ENCODE measurements around the gene APLP1.

APLP1 gene

GRCh38 chr19:35844482-35845214 lies 23.7 kb upstream of the APLP1 start:
- Histone ChIP-seq H3K9me3 (ENCODE audit: control insufficient read depth, low read length) (peaks cover 20% of the 10 kb centered on the region), H3K36me3 (ENCODE audit: control insufficient read depth in 1 of 2, insufficient read depth in 2 of 2, low read depth in 1 of 2, low read length in 2 of 2) (no peaks in the 10 kb centered on the region), H3K14ac (ENCODE audit: low read length in 2 of 2) (no peak overlapping the region), H3K23ac (ENCODE audit: low read length in 2 of 2) (no peak overlapping the region), H2AK5ac (ENCODE audit: low read length, severe bottlenecking) (no peak overlapping the region), H3K9ac (ENCODE audit: low read length) (no peak overlapping the region), H2BK5ac (ENCODE audit: low read depth, low read length, poor library complexity, severe bottlenecking) (no peak overlapping the region), H4K8ac (ENCODE audit: low read length) (no peak overlapping the region), H2BK15ac (ENCODE audit: low read depth, poor library complexity, severe bottlenecking) (no peak overlapping the region), H3K4me2 (ENCODE audit: low read length, poor library complexity, severe bottlenecking) (no peak overlapping the region), H3K79me1 (replicated peaks; ENCODE audit: low read length, poor library complexity, severe bottlenecking) (no peaks in the 10 kb centered on the region), H3K4ac (ENCODE audit: low read depth in 1 of 2, low read length in 2 of 2) (no peak overlapping the region), H3K27ac (ENCODE audit: low read length, poor library complexity, severe bottlenecking) (no peak overlapping the region), H2BK12ac (ENCODE audit: low read length in 2 of 2) (no peak overlapping the region), H3K18ac (ENCODE audit: low read depth in 1 of 2, low read length in 2 of 2) (no peak overlapping the region), H4K91ac (ENCODE audit: low read length) (no peak overlapping the region), H2AFZ (ENCODE audit: low read depth, low read length) (no peak overlapping the region), H3K4me1 (ENCODE audit: control insufficient read depth, insufficient read depth, low read depth, low read length) (peaks cover 15% of the 10 kb centered on the region), H3K27me3 (ENCODE audit: control insufficient read depth in 1 of 2, insufficient read depth in 1 of 2, low read length in 2 of 2) (peaks cover 71 to 75% of the 10 kb centered on the region in 2 experiments), H3K4me3 (ENCODE audit: insufficient read depth in 1 of 2, low read depth in 1 of 2, low read length in 2 of 2) (peak overlapping the region in 1 of 2 experiments; percentile 41), H2BK120ac (ENCODE audit: low read depth, low read length) (no peak overlapping the region)
- DNase-seq: no peak
- WGBS: 75% methylated on average over 16 of the region's 16 CpGs

GRCh38 chr19:35845215-35846037 lies 22.9 kb upstream of the APLP1 start:
- 8% methylated on average over 49 of the region's 63 CpGs for WGBS
- H3K36me3 ChIP-seq (ENCODE audit: control insufficient read depth in 1 of 2, insufficient read depth in 2 of 2, low read depth in 1 of 2, low read length in 2 of 2): no peaks in the 10 kb centered on the region

GRCh38 chr19:35846038-35846668 lies 22.2 kb upstream of the APLP1 start:
- Histone ChIP-seq H3K27ac (ENCODE audit: low read length, poor library complexity, severe bottlenecking) (no peak overlapping the region), H3K23ac (ENCODE audit: low read length in 2 of 2) (no peak overlapping the region), H3K14ac (ENCODE audit: low read length in 2 of 2) (no peak overlapping the region), H3K4me1 (ENCODE audit: control insufficient read depth, insufficient read depth, low read depth, low read length) (peaks cover 15% of the 10 kb centered on the region), H3K9me3 (ENCODE audit: control insufficient read depth, low read length) (peaks cover 20% of the 10 kb centered on the region), H3K79me1 (replicated peaks; ENCODE audit: low read length, poor library complexity, severe bottlenecking) (no peaks in the 10 kb centered on the region), H4K8ac (ENCODE audit: low read length) (no peak overlapping the region), H2AK5ac (ENCODE audit: low read length, severe bottlenecking) (no peak overlapping the region), H4K91ac (ENCODE audit: low read length) (no peak overlapping the region), H2BK120ac (ENCODE audit: low read depth, low read length) (no peak overlapping the region), H3K4me3 (ENCODE audit: insufficient read depth in 1 of 2, low read depth in 1 of 2, low read length in 2 of 2) (no peak overlapping the region), H2BK15ac (ENCODE audit: low read depth, poor library complexity, severe bottlenecking) (no peak overlapping the region), H3K4me2 (ENCODE audit: low read length, poor library complexity, severe bottlenecking) (no peak overlapping the region), H3K18ac (ENCODE audit: low read depth in 1 of 2, low read length in 2 of 2) (no peak overlapping the region), H3K36me3 (ENCODE audit: control insufficient read depth in 1 of 2, insufficient read depth in 2 of 2, low read depth in 1 of 2, low read length in 2 of 2) (no peaks in the 10 kb centered on the region), H3K9ac (ENCODE audit: low read length) (no peak overlapping the region), H2AFZ (ENCODE audit: low read depth, low read length) (no peak overlapping the region), H3K4ac (ENCODE audit: low read depth in 1 of 2, low read length in 2 of 2) (no peak overlapping the region), H2BK12ac (ENCODE audit: low read length in 2 of 2) (no peak overlapping the region), H2BK5ac (ENCODE audit: low read depth, low read length, poor library complexity, severe bottlenecking) (no peak overlapping the region), H3K27me3 (ENCODE audit: control insufficient read depth in 1 of 2, insufficient read depth in 1 of 2, low read length in 2 of 2) (peaks cover 86 to 88% of the 10 kb centered on the region in 2 experiments)
- 12% methylated on average over 26 of the region's 26 CpGs for WGBS
- peak; percentile 8 for DNase-seq

More at GRCh38 chr19:35845215-35846037, 22.9 kb upstream of the APLP1 start:
- Histone ChIP-seq H3K4me3 (ENCODE audit: insufficient read depth in 1 of 2, low read depth in 1 of 2, low read length in 2 of 2) (peak overlapping the region in 1 of 2 experiments; percentile 41), H3K18ac (ENCODE audit: low read depth in 1 of 2, low read length in 2 of 2) (no peak overlapping the region), H2BK12ac (ENCODE audit: low read length in 2 of 2) (no peak overlapping the region), H2BK120ac (ENCODE audit: low read depth, low read length) (no peak overlapping the region), H3K4me1 (ENCODE audit: control insufficient read depth, insufficient read depth, low read depth, low read length) (peaks cover 15% of the 10 kb centered on the region), H2AFZ (ENCODE audit: low read depth, low read length) (no peak overlapping the region), H3K14ac (ENCODE audit: low read length in 2 of 2) (no peak overlapping the region), H3K27ac (ENCODE audit: low read length, poor library complexity, severe bottlenecking) (no peak overlapping the region), H2BK15ac (ENCODE audit: low read depth, poor library complexity, severe bottlenecking) (no peak overlapping the region), H3K4ac (ENCODE audit: low read depth in 1 of 2, low read length in 2 of 2) (no peak overlapping the region), H3K27me3 (ENCODE audit: control insufficient read depth in 1 of 2, insufficient read depth in 1 of 2, low read length in 2 of 2) (peaks cover 79 to 81% of the 10 kb centered on the region in 2 experiments), H4K91ac (ENCODE audit: low read length) (no peak overlapping the region), H3K79me1 (replicated peaks; ENCODE audit: low read length, poor library complexity, severe bottlenecking) (no peaks in the 10 kb centered on the region), H4K8ac (ENCODE audit: low read length) (no peak overlapping the region), H3K9ac (ENCODE audit: low read length) (no peak overlapping the region), H2AK5ac (ENCODE audit: low read length, severe bottlenecking) (no peak overlapping the region), H3K4me2 (ENCODE audit: low read length, poor library complexity, severe bottlenecking) (no peak overlapping the region), H2BK5ac (ENCODE audit: low read depth, low read length, poor library complexity, severe bottlenecking) (no peak overlapping the region), H3K23ac (ENCODE audit: low read length in 2 of 2) (peak overlapping the region in 1 of 2 experiments; percentile 9), H3K9me3 (ENCODE audit: control insufficient read depth, low read length) (peaks cover 20% of the 10 kb centered on the region)
- DNase-seq: peak; percentile 8

GRCh38 chr19:35847911-35848310 lies 20.5 kb upstream of the APLP1 start:
- Histone ChIP-seq H3K14ac (ENCODE audit: low read length in 2 of 2) (no peak overlapping the region), H4K91ac (ENCODE audit: low read length) (no peak overlapping the region), H2BK15ac (ENCODE audit: low read depth, poor library complexity, severe bottlenecking) (no peak overlapping the region), H3K23ac (ENCODE audit: low read length in 2 of 2) (no peak overlapping the region), H3K4me1 (ENCODE audit: control insufficient read depth, insufficient read depth, low read depth, low read length) (peaks cover 18% of the 10 kb centered on the region), H3K79me1 (replicated peaks; ENCODE audit: low read length, poor library complexity, severe bottlenecking) (no peaks in the 10 kb centered on the region), H3K4ac (ENCODE audit: low read depth in 1 of 2, low read length in 2 of 2) (no peak overlapping the region), H2BK12ac (ENCODE audit: low read length in 2 of 2) (no peak overlapping the region), H3K4me2 (ENCODE audit: low read length, poor library complexity, severe bottlenecking) (no peak overlapping the region), H3K36me3 (ENCODE audit: control insufficient read depth in 1 of 2, insufficient read depth in 2 of 2, low read depth in 1 of 2, low read length in 2 of 2) (no peaks in the 10 kb centered on the region), H3K27me3 (ENCODE audit: control insufficient read depth in 1 of 2, insufficient read depth in 1 of 2, low read length in 2 of 2) (peaks cover 86 to 96% of the 10 kb centered on the region in 2 experiments), H3K9ac (ENCODE audit: low read length) (no peak overlapping the region), H2BK120ac (ENCODE audit: low read depth, low read length) (no peak overlapping the region), H3K4me3 (ENCODE audit: insufficient read depth in 1 of 2, low read depth in 1 of 2, low read length in 2 of 2) (no peak overlapping the region), H2AK5ac (ENCODE audit: low read length, severe bottlenecking) (no peak overlapping the region), H3K18ac (ENCODE audit: low read depth in 1 of 2, low read length in 2 of 2) (no peak overlapping the region), H2BK5ac (ENCODE audit: low read depth, low read length, poor library complexity, severe bottlenecking) (no peak overlapping the region), H3K9me3 (ENCODE audit: control insufficient read depth, low read length) (peaks cover 8% of the 10 kb centered on the region), H2AFZ (ENCODE audit: low read depth, low read length) (no peak overlapping the region), H3K27ac (ENCODE audit: low read length, poor library complexity, severe bottlenecking) (no peak overlapping the region), H4K8ac (ENCODE audit: low read length) (no peak overlapping the region)
- 76% methylated on average over 8 of the region's 8 CpGs for WGBS
- no peak for DNase-seq

All from mesenchymal stem cell (in vitro differentiated cells and primary cell).